Keratinocyte (primary cell): ENCODE measurements around the gene SLC7A6.

Source experiments
- CTCF ChIP-seq, 3 experiments: IDR thresholded peaks in 1 of 3; conservative IDR thresholded peaks in 1 of 3; optimal IDR thresholded peaks in 1 of 3; 2 replicates in 2 of 3; 3 replicates in 1 of 3; pipeline versions ENCODE3 to v1.5.1; 2011; ENCODE audit warnings: low read length in 3 of 3, mild to moderate bottlenecking in 3 of 3, moderate library complexity in 2 of 3, control low read depth in 1 of 3, inconsistent platforms in 1 of 3; ENCODE audit not compliant: insufficient read depth in 2 of 3; ENCODE audit errors: extremely low read depth in 1 of 3
- EZH2 ChIP-seq: IDR thresholded peaks from one replicate; pipeline ENCODE4 v1.6.1; 2012; ENCODE audit warnings: inconsistent platforms, mild to moderate bottlenecking, low read length, moderate library complexity

- TF ChIP-seq CTCF (optimal IDR thresholded peaks at IDR 0.05 in 1 of 3, IDR thresholded peaks at IDR 0.05 in 1 of 3, conservative IDR thresholded peaks at IDR 0.05 in 1 of 3; ENCODE audit: extremely low read depth in 1 of 3, insufficient read depth in 2 of 3, low read length in 3 of 3) (no peak), EZH2 (no peak)
Measured at GRCh38 chr16:68259007-68259825, 5.1 kb upstream of the SLC7A6 start.
